Raji (cell line): ENCODE data around the gene EIF2AK3.
A peak's percentile ranks its signal among the peaks of the same experiment; 100 is the strongest.

Experiments used
- POLR2A ChIP-seq: IDR thresholded peaks from 2 replicates; pipeline ENCODE4 v1.6.1; 2011; ENCODE audit warnings: low read depth, low read length, control low read depth; ENCODE audit not compliant: insufficient read depth

The EIF2AK3 gene

GRCh38 chr2:88627055-88627855 lies at the start of gene EIF2AK3:
EIF2AK3 (minus strand) TSS chr2:88627464; CDS start chr2:88627274, 190 bp downstream.
- TF ChIP-seq POLR2A: peak; percentile 76

GRCh38 chr2:88673363-88673762 lies 46.1 kb upstream of the EIF2AK3 start:
- TF ChIP-seq POLR2A: no peak

DNA sequence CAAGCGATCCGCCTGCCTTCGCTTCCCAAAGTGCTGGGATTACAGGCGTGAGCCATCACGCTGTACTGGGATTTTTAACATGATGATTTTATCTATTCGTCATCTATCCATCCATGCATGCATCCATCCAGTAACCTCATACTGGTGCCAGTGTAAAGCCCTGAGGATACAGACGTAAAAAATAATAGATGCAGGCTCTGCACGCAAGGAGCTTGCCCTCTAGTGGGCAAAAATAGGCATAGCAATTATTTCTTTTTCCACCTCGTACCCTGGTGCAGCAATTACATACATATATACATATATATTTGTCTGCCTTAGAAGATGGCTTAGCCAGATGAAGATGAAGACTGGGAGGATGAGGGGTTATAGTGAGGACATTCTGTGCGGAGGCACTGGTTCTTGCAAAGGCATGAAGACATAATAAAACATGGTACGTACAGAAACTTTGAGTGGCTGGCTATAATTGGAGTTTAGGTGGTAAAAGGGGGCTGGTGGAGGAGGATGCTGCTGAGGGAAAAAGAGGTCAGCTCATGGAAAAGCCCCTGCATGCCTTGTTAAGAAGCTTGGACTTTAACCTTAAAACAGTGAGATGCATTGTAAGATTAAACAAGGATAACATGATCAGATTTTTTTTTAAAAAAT lies 44.6 kb upstream of the EIF2AK3 start:
- TF ChIP-seq POLR2A: no peak

GRCh38 chr2:88669482-88670214 lies 42.4 kb upstream of the EIF2AK3 start:
- TF ChIP-seq POLR2A: no peak

GRCh38 chr2:88668862-88669261 lies 41.6 kb upstream of the EIF2AK3 start:
- no peak for TF ChIP-seq POLR2A

DNA sequence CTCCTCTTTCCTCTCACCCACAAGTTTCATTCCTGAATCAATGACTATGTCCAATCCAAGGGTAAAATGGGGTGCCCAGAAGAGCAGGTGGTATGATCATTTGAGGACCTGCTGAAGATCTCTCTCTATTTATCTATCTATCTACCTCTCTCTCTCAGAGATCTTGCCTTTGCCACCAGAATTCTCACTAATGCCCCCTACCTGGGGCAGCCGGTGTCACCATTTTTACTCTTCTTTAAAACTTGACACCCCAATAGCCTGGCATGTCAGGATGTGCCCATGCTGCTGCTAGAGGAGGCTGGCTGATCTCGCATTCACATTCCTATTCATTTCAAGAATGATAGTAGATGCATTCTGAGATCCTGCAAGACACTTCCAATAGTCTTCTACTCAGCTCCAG lies 40.0 kb upstream of the EIF2AK3 start:
- TF ChIP-seq POLR2A: no peak

- TF ChIP-seq POLR2A: no peak
Measured at GRCh38 chr2:88666576-88666975, 39.3 kb upstream of the EIF2AK3 start.

GRCh38 chr2:88660622-88661021 lies 33.4 kb upstream of the EIF2AK3 start:
- no peak for TF ChIP-seq POLR2A

DNA sequence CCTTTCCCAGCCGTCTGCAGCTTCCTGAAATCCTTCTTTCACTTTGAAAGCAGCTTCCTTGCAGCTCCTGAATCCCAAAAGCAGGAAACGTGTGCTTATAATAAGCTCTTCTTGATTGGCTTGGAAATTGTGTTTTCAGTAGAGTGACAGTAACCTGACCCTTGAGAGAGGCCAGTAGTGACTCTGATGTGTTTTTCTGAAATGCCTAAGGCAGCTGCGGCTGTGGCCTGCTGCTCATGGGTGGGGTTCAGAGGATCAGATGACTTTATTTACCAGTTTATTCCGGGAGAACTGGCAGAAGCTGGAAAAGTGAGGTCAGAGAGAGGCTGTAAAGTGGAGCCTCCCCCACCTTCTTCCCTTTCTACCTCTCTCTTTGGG lies 32.3 kb upstream of the EIF2AK3 start:
- no peak for TF ChIP-seq POLR2A

DNA sequence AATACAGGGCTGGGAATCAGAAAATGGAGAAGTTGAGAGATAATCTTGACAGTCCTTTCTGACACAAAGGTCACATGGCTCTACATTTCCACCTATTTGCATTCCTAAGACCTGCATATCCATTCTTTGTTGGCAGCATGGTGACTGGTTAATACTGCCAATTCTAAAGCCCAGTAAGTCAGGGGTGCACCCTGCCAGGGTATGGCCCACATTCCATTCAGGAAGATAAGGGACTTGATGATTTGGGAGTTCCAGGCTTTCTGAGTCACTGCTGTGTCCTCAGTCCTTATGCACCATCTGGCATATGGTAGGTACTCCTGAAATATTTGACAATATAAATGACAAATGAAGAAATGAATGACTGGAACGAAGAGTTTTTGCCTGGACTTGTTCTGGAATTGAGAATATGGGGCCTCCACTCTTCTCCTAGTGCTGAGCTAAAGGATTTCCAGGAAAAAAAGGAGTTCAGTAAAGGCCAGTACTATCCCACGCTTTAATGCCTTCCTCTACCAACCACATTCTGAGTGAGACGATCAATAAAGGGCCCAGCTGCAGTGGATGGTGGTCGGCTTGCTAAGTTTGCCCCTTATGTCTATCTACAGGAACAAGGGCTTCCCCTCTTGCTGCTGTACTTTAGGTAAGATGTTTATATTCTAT lies 31.7 kb upstream of the EIF2AK3 start:
- TF ChIP-seq POLR2A: no peak

GRCh38 chr2:88658326-88658725 lies 31.1 kb upstream of the EIF2AK3 start:
- TF ChIP-seq POLR2A: no peak

DNA sequence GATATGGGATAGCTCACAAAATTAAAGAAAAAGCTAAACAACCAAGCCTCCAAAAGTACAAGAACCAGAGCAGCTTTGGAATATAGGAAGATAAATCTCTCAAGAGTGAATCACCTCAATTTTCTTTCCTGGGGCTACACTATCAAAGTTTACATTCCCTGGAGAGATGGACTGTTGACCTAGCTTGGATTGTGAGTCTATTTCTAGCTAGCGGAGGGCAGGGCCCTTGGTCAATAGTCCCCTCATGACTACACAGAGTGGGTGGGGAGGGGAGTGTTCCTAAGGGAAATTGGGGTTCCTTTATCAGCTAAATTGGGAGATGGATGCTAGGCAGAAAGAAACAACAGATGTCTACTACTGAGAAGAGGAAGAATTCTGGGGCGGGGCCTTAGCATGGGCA lies 29.9 kb upstream of the EIF2AK3 start:
- no peak for TF ChIP-seq POLR2A

- no peak for TF ChIP-seq POLR2A
Measured at GRCh38 chr2:88656690-88657089, 29.4 kb upstream of the EIF2AK3 start.

GRCh38 chr2:88654714-88655113 lies 27.4 kb upstream of the EIF2AK3 start:
- no peak for TF ChIP-seq POLR2A

DNA sequence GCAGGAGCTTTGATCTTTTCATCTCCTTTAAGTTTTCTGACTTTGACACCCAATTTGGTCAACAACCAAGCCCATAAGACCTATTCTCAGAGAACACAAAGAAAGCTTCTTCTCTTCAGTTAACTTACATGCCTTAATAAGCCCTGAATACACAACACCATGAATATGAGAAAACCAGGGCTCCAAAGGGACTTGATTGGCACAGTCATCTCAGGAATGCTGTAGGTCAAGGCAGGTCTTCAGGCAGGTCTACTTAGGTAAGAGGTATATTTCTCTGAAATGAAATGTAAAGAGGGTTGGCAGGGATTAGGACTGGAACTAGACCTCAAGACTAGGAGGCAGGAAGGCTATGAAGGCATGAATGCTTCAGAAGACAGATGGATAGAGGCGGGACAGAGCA lies 24.4 kb upstream of the EIF2AK3 start:
- no peak for TF ChIP-seq POLR2A
